ENCODE data around the gene GNG14.

The GNG14 gene

GRCh38 chr19:12667731-12668302, 20.0 kb upstream of the GNG14 start:
- no peak for DNase-seq (ENCODE audit: low read depth)

- DNase-seq (ENCODE audit: low read depth): no peak
These were observed 19.5 kb upstream of the GNG14 start for GRCh38 chr19:12668346-12668745.

- DNase-seq (ENCODE audit: low read depth): peak; percentile 66
These were observed 18.9 kb upstream of the GNG14 start for GRCh38 chr19:12668932-12669269.

GRCh38 chr19:12669270-12670158, 18.3 kb upstream of the GNG14 start:
- peak; percentile 83 for DNase-seq (ENCODE audit: low read depth)

- no peak for DNase-seq (ENCODE audit: low read depth)
These were observed 17.5 kb upstream of the GNG14 start for GRCh38 chr19:12670159-12670928.

- DNase-seq (ENCODE audit: low read depth): no peak
These were observed 15.1 kb upstream of the GNG14 start for GRCh38 chr19:12672744-12673143.

- no peak for DNase-seq (ENCODE audit: low read depth)
These were observed 12.4 kb upstream of the GNG14 start for GRCh38 chr19:12675399-12675798.

GRCh38 chr19:12675940-12676339, 11.9 kb upstream of the GNG14 start:
- no peak for DNase-seq (ENCODE audit: low read depth)

GRCh38 chr19:12676384-12676792, 11.4 kb upstream of the GNG14 start:
- DNase-seq (ENCODE audit: low read depth): peak; percentile 55

GRCh38 chr19:12676928-12677327, 10.9 kb upstream of the GNG14 start:
- DNase-seq (ENCODE audit: low read depth): no peak

- peak; percentile 31 for DNase-seq (ENCODE audit: low read depth)
These were observed 9.8 kb upstream of the GNG14 start for GRCh38 chr19:12678039-12678438.

- no peak for DNase-seq (ENCODE audit: low read depth)
These were observed 7.8 kb upstream of the GNG14 start for GRCh38 chr19:12680034-12680433.

- peak; percentile 97 for DNase-seq (ENCODE audit: low read depth)
These were observed 6.5 kb upstream of the GNG14 start, which contains the start of gene DHPS for GRCh38 chr19:12681074-12681987. Gene DHPS (minus strand): TSS chr19:12681880. CDS start chr19:12681766, 114 bp downstream.

GRCh38 chr19:12685831-12686230, 2.0 kb upstream of the GNG14 start:
- DNase-seq (ENCODE audit: low read depth): no peak

- DNase-seq (ENCODE audit: low read depth): no peak
These were observed 1.2 kb downstream of the GNG14 start for GRCh38 chr19:12689012-12689411.

- DNase-seq (ENCODE audit: low read depth): no peak
These were observed 1.9 kb downstream of the GNG14 start for GRCh38 chr19:12689581-12690216.

GRCh38 chr19:12692960-12693359, 5.2 kb downstream of the GNG14 start:
- no peak for DNase-seq (ENCODE audit: low read depth)

GRCh38 chr19:12694641-12695040, 6.8 kb downstream of the GNG14 start:
- DNase-seq (ENCODE audit: low read depth): no peak

- no peak for DNase-seq (ENCODE audit: low read depth)
These were observed 7.3 kb downstream of the GNG14 start for GRCh38 chr19:12695096-12695495.

- DNase-seq (ENCODE audit: low read depth): no peak
These were observed 7.7 kb downstream of the GNG14 start for GRCh38 chr19:12695514-12695913.

- no peak for DNase-seq (ENCODE audit: low read depth)
These were observed 8.2 kb downstream of the GNG14 start for GRCh38 chr19:12695997-12696365.

Data from fibroblast of gingiva (primary cell).